Brain microvascular endothelial cell (primary cell): ENCODE data around the gene GJB1.

Source experiments
- DNase-seq: peaks from one replicate; pipeline ENCODE4 v3.0.0-alpha.2; 2020
- H3K27ac ChIP-seq: fragments of 250-450 bp; sonication (Bioruptor Pico); 2 replicates; pipeline ENCODE4 v1.5.1; 2020; ENCODE audit warnings: mild to moderate bottlenecking, moderate library complexity
- H3K27me3 ChIP-seq: fragments of 250-450 bp; sonication (Bioruptor Pico); replicated peaks from 2 replicates; pipeline ENCODE4 v1.5.1; 2020; ENCODE audit warnings: mild to moderate bottlenecking
- H3K36me3 ChIP-seq: fragments of 250-450 bp; sonication (Bioruptor Pico); replicated peaks from 2 replicates; pipeline ENCODE4 v1.5.1; 2020; ENCODE audit warnings: mild to moderate bottlenecking
- H3K4me3 ChIP-seq: 2 replicates; pipeline ENCODE4 v1.5.1; 2011; ENCODE audit warnings: low read depth, mild to moderate bottlenecking, control low read depth, low read length, moderate library complexity
- in situ Hi-C: cut with HindIII; loops from 2 replicates; pipeline ENCODE4 v1.10.0; 2017; ENCODE audit warnings: low sequenced_read_pairs, low pct_ligation_motif_present
- TF ChIP-seq, protein P1 (sequence below): IDR thresholded peaks from 2 replicates; pipeline ENCODE4 v1.5.1; 2011; ENCODE audit warnings: low read depth, mild to moderate bottlenecking, moderate library complexity, low read length, control low read depth, inconsistent platforms; ENCODE audit errors: missing control alignments

Gene GJB1

DNA sequence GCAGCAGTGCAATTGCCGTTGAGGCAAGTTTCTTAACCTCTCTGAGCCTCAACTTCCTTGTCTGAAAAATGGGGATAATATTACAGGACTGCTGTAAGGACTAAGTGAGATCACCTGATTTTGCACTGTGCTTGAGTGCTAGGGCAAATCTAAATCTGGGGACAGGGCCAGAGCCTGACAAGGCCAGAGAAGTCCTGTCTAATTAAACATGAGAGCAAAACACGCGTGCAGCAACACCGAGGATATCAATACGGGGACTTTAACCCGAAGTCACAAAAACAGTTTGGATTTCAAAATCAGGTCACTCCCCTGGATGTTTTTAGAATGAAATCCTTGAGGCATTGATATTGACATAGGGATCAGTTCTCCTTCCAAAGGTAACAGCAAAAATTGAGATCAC is 5.7 kb upstream of the GJB1 start:
- in situ Hi-C loops, result no loop called here
- Histone ChIP-seq H3K27ac (no peak overlapping the region), H3K4me3 (no peak overlapping the region), H3K36me3 (no peaks in the 10 kb centered on the region), H3K27me3 (no peaks in the 10 kb centered on the region)
- TF ChIP-seq, protein P1, sequence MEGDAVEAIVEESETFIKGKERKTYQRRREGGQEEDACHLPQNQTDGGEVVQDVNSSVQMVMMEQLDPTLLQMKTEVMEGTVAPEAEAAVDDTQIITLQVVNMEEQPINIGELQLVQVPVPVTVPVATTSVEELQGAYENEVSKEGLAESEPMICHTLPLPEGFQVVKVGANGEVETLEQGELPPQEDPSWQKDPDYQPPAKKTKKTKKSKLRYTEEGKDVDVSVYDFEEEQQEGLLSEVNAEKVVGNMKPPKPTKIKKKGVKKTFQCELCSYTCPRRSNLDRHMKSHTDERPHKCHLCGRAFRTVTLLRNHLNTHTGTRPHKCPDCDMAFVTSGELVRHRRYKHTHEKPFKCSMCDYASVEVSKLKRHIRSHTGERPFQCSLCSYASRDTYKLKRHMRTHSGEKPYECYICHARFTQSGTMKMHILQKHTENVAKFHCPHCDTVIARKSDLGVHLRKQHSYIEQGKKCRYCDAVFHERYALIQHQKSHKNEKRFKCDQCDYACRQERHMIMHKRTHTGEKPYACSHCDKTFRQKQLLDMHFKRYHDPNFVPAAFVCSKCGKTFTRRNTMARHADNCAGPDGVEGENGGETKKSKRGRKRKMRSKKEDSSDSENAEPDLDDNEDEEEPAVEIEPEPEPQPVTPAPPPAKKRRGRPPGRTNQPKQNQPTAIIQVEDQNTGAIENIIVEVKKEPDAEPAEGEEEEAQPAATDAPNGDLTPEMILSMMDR, result no peak
- no peak for DNase-seq

DNA sequence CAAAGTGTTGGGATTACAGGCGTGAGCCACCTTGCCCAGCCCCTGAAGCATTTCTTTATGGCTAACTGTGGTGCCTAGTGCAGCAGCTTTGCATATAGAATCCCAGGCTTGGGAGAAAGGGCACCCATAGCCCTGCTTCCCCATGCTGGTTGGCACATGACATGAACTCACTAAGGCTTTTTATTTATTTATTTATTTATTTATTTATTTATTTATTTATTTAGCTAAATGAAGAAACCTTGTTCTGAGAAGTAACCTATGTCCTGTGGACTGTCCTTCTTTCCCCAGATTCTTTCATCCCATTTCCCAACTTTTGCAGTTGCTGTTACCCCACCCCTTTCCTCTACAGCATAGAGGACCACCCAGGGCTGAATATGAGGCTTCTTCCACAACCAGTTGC is 1.9 kb upstream of the GJB1 start:
- no peaks in the 10 kb centered on the region for H3K36me3 ChIP-seq
- H3K4me3 ChIP-seq, result no peak overlapping the region
- H3K27ac ChIP-seq, result no peak overlapping the region
- TF ChIP-seq, protein P1, result no peak
- no peaks in the 10 kb centered on the region for H3K27me3 ChIP-seq
- DNase-seq, result no peak
- in situ Hi-C loops, result no loop called here

DNA sequence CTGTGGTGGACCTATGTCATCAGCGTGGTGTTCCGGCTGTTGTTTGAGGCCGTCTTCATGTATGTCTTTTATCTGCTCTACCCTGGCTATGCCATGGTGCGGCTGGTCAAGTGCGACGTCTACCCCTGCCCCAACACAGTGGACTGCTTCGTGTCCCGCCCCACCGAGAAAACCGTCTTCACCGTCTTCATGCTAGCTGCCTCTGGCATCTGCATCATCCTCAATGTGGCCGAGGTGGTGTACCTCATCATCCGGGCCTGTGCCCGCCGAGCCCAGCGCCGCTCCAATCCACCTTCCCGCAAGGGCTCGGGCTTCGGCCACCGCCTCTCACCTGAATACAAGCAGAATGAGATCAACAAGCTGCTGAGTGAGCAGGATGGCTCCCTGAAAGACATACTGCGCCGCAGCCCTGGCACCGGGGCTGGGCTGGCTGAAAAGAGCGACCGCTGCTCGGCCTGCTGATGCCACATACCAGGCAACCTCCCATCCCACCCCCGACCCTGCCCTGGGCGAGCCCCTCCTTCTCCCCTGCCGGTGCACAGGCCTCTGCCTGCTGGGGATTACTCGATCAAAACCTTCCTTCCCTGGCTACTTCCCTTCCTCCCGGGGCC is 1.2 kb downstream of the GJB1 start:
- H3K27ac ChIP-seq, result no peak overlapping the region
- H3K27me3 ChIP-seq, result no peaks in the 10 kb centered on the region
- in situ Hi-C loops, result no loop called here
- H3K4me3 ChIP-seq, result no peak overlapping the region
- no peak for DNase-seq
- TF ChIP-seq, protein P1, result no peak
- no peaks in the 10 kb centered on the region for H3K36me3 ChIP-seq

DNA sequence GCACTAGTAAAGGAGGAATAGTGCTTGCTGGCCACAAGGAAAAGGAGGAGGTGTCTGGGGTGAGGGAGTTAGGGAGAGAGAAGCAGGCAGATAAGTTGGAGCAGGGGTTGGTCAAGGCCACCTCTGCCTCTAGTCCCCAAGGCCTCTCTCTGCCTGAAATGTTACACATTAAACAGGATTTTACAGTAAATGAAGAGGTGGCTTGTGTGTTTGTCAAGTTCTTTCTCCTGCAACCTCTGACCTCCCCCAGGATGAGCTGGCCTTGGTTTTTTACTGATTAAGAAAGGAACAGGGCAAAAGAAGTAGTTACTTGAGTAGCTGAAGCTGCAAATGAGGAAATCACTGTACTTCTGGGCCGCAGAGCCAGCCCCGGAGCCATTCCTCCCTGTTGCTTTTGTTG is 2.0 kb downstream of the GJB1 start:
- Histone ChIP-seq H3K4me3 (no peak overlapping the region), H3K36me3 (no peaks in the 10 kb centered on the region), H3K27me3 (no peaks in the 10 kb centered on the region), H3K27ac (no peak overlapping the region)
- TF ChIP-seq, protein P1, result no peak
- in situ Hi-C loops, result no loop called here
- no peak for DNase-seq

DNA sequence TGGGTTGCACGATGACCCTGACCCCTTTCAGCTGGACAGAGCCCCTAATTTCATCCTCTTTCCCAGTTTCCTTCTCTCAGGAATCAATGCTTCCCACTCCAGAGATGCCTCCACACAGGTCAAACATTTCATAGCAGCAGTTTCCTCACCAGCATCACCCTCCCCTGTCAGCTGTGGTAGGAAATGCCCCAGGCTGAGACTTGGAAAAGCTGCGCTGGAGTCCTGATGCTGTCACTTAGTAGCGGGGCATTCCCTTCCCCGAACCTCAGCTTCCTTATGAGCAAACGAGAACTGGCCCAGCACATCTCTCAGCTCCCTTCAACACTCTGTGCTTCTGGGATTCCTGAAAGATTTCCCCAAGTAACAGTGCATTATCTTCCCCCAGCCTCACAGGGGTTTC is 2.7 kb downstream of the GJB1 start:
- no peak overlapping the region for H3K4me3 ChIP-seq
- no peaks in the 10 kb centered on the region for H3K27me3 ChIP-seq
- TF ChIP-seq, protein P1, result no peak
- no peaks in the 10 kb centered on the region for H3K36me3 ChIP-seq
- in situ Hi-C loops, result no loop called here
- no peak for DNase-seq
- no peak overlapping the region for H3K27ac ChIP-seq
